GM21786 (cell line): ENCODE data around the gene MRPL38.
"Not testable (repeated sequence)": the region's sequence is repeated elsewhere in the genome, so short reads cannot be mapped to it uniquely, and the experiment has no call there.

Experiments
- ATAC-seq: cut with Tn5 transposase; IDR thresholded peaks from one replicate; pipeline ENCODE4 v1.9.1; 2021; ENCODE audit not compliant: unreplicated experiment

The MRPL38 gene

GRCh38 chr17:75897160-75898019 lies 7.3 kb downstream of the MRPL38 start:
- ATAC-seq, result peak; percentile 8

- peak; percentile 50 for ATAC-seq
Observed at GRCh38 chr17:75896415-75897159, 8.1 kb downstream of the MRPL38 start, which contains the start of gene TRIM65. TSS of gene TRIM65 (minus strand) at chr17:75896951. CDS start at chr17:75896937, 14 bp downstream.

GRCh38 chr17:75895370-75896155 lies 9.1 kb downstream of the MRPL38 start:
- ATAC-seq, result no peak

GRCh38 chr17:75894049-75894733 lies 10.5 kb downstream of the MRPL38 start:
- ATAC-seq, result no peak

- no peak for ATAC-seq
Observed at GRCh38 chr17:75893305-75894048, 11.2 kb downstream of the MRPL38 start.

GRCh38 chr17:75892556-75893224 lies 12.0 kb downstream of the MRPL38 start:
- no peak for ATAC-seq

- ATAC-seq, result no peak
Observed at GRCh38 chr17:75891605-75892555, 12.8 kb downstream of the MRPL38 start.

- ATAC-seq, result no peak
Observed at GRCh38 chr17:75891022-75891604, 13.6 kb downstream of the MRPL38 start.

- no peak for ATAC-seq
Observed at GRCh38 chr17:75889454-75889853, 15.2 kb downstream of the MRPL38 start.

GRCh38 chr17:75888484-75888883 lies 16.2 kb downstream of the MRPL38 start:
- no peak for ATAC-seq

- ATAC-seq, result not testable (repeated sequence)
Observed at GRCh38 chr17:75885860-75886259, 18.8 kb downstream of the MRPL38 start.

GRCh38 chr17:75885431-75885830 lies 19.3 kb downstream of the MRPL38 start:
- ATAC-seq, result no peak

- no peak for ATAC-seq
Observed at GRCh38 chr17:75881678-75882454, 22.8 kb downstream of the MRPL38 start.

GRCh38 chr17:75880266-75880665 lies 24.4 kb downstream of the MRPL38 start:
- ATAC-seq, result no peak

GRCh38 chr17:75878174-75878998 lies 26.3 kb downstream of the MRPL38 start, which contains the start of gene TRIM47:
TSS of gene TRIM47 (minus strand) at chr17:75878581. CDS start at chr17:75878548, 33 bp downstream.
- ATAC-seq, result no peak

GRCh38 chr17:75877752-75878173 lies 26.9 kb downstream of the MRPL38 start:
- ATAC-seq, result no peak
